Neural progenitor cell (in vitro differentiated cells): ENCODE data around the gene KCNJ18. TPM values are rescaled to one million over a fixed set of nuclear protein-coding genes. Genes with fewer than 3 reads are reported as not detected.
"Not testable (repeated sequence)": the region's sequence is repeated elsewhere in the genome, so short reads cannot be mapped to it uniquely, and the experiment has no call there.

Experiments used
- DNase-seq: peaks from one replicate; pipeline ENCODE4 v3.0.0-alpha.2; 2016; ENCODE audit warnings: low spot score
- H2AFZ ChIP-seq: fragments of 200-600 bp; sonication (generic); replicated peaks from 2 replicates; pipeline ENCODE4 v1.6.1; 2016; ENCODE audit warnings: antibody characterized with exemption
- H3F3A ChIP-seq: fragments of 200-600 bp; sonication (generic); 2 replicates; pipeline ENCODE4 v1.6.1; 2016; ENCODE audit warnings: antibody characterized with exemption, low read depth
- H3K27ac ChIP-seq: fragments of 200-600 bp; sonication (generic); 2 replicates; pipeline ENCODE4 v1.5.1; 2016; ENCODE audit warnings: mild to moderate bottlenecking
- H3K27me3 ChIP-seq: fragments of 200-600 bp; sonication (generic); 2 replicates; pipeline ENCODE4 v1.6.1; 2016; ENCODE audit warnings: mild to moderate bottlenecking, moderate library complexity
- H3K36me3 ChIP-seq: fragments of 200-600 bp; sonication (generic); 2 replicates; pipeline ENCODE4 v1.5.1; 2016
- H3K4me1 ChIP-seq: fragments of 200-600 bp; sonication (generic); 2 replicates; pipeline ENCODE4 v1.6.1; 2016; ENCODE audit warnings: mixed run types
- H3K4me2 ChIP-seq: fragments of 200-600 bp; sonication (generic); 2 replicates; pipeline ENCODE4 v1.6.1; 2016
- H3K4me3 ChIP-seq: fragments of 200-600 bp; sonication (generic); 2 replicates; pipeline ENCODE4 v1.5.1; 2016
- H3K79me2 ChIP-seq: fragments of 200-600 bp; sonication (generic); 2 replicates; pipeline ENCODE4 v1.6.1; 2016; ENCODE audit warnings: low read depth
- H3K9ac ChIP-seq: fragments of 200-600 bp; sonication (generic); 2 replicates; pipeline ENCODE4 v1.6.1; 2016
- H3K9me3 ChIP-seq: fragments of 200-600 bp; sonication (generic); 2 replicates; pipeline ENCODE4 v1.5.1; 2016; ENCODE audit warnings: low read depth
- H4K20me1 ChIP-seq: fragments of 200-600 bp; sonication (generic); 2 replicates; pipeline ENCODE4 v1.6.1; 2016; ENCODE audit warnings: low read depth
- H3K27ac Mint-ChIP-seq: 3 replicates; pipeline ENCODE4 v1.8.0; 2021; ENCODE audit warnings: mixed read lengths
- H3K27me3 Mint-ChIP-seq: 2 replicates; pipeline ENCODE4 v1.8.0; 2022; ENCODE audit warnings: low read depth, mild to moderate bottlenecking, inconsistent platforms, moderate library complexity, mixed read lengths; ENCODE audit not compliant: insufficient read depth
- H3K36me3 Mint-ChIP-seq: 3 replicates; pipeline ENCODE4 v1.8.0; 2021; ENCODE audit warnings: mixed read lengths
- H3K4me1 Mint-ChIP-seq: 3 replicates; pipeline ENCODE4 v1.8.0; 2021; ENCODE audit warnings: mixed read lengths
- H3K4me3 Mint-ChIP-seq: 3 replicates; pipeline ENCODE4 v1.8.0; 2021; ENCODE audit warnings: mild to moderate bottlenecking, moderate library complexity, mixed read lengths
- H3K9me3 Mint-ChIP-seq: 3 replicates; pipeline ENCODE4 v1.8.0; 2020; ENCODE audit warnings: mixed read lengths
- total RNA-seq: library from RNA; depleted of rRNA; stranded (reverse); fragments of >200 nt; gene quantifications from 2 replicates; pipeline ENCODE4 v1.2.3, GENCODE V29; 2015; ENCODE audit warnings: low replicate concordance

The KCNJ18 gene
- total RNA-seq, 1 donor from 2014 or later = not detected

- not testable (repeated sequence) for H3K36me3 ChIP-seq, H3K4me3 ChIP-seq, H3K27me3 ChIP-seq, H3K27ac ChIP-seq, DNase-seq, H3K27ac Mint-ChIP-seq, H3K4me3 Mint-ChIP-seq, H3K27me3 Mint-ChIP-seq, H3K79me2 ChIP-seq, H3K4me1 ChIP-seq, H3K4me1 Mint-ChIP-seq, H2AFZ ChIP-seq, H3F3A ChIP-seq, H3K9ac ChIP-seq, H3K4me2 ChIP-seq, H4K20me1 ChIP-seq, H3K36me3 Mint-ChIP-seq, H3K9me3 ChIP-seq
- peaks cover 41% of the 10 kb centered on the region for H3K9me3 Mint-ChIP-seq
Measured at GRCh38 chr17:21699573-21700236, 7.4 kb downstream of the KCNJ18 start.

GRCh38 chr17:21701090-21701489 is 8.8 kb downstream of the KCNJ18 start:
- H3K27me3 ChIP-seq, H3K27me3 Mint-ChIP-seq, H4K20me1 ChIP-seq, H3K9me3 ChIP-seq, H3K36me3 ChIP-seq, H3K4me1 ChIP-seq, H3F3A ChIP-seq, H3K4me3 Mint-ChIP-seq, H3K4me2 ChIP-seq, H3K4me3 ChIP-seq, H2AFZ ChIP-seq, DNase-seq, H3K79me2 ChIP-seq, H3K27ac ChIP-seq, H3K36me3 Mint-ChIP-seq, H3K4me1 Mint-ChIP-seq, H3K9ac ChIP-seq, H3K27ac Mint-ChIP-seq: not testable (repeated sequence)
- peaks cover 40% of the 10 kb centered on the region for H3K9me3 Mint-ChIP-seq

GRCh38 chr17:21702029-21702428 is 9.7 kb downstream of the KCNJ18 start:
- H3K79me2 ChIP-seq, H3K27me3 ChIP-seq, H3K4me2 ChIP-seq, H3K4me1 ChIP-seq, H3K27ac Mint-ChIP-seq, H3K9ac ChIP-seq, H3K36me3 ChIP-seq, H4K20me1 ChIP-seq, H3K27me3 Mint-ChIP-seq, H2AFZ ChIP-seq, H3K9me3 ChIP-seq, H3F3A ChIP-seq, H3K27ac ChIP-seq, H3K36me3 Mint-ChIP-seq, H3K4me3 ChIP-seq, DNase-seq, H3K4me1 Mint-ChIP-seq, H3K4me3 Mint-ChIP-seq: not testable (repeated sequence)
- H3K9me3 Mint-ChIP-seq = peaks cover 31% of the 10 kb centered on the region

- peaks cover 28% of the 10 kb centered on the region for H3K9me3 Mint-ChIP-seq
- not testable (repeated sequence) for H3K4me1 Mint-ChIP-seq, H3K27ac ChIP-seq, H3K4me3 ChIP-seq, H4K20me1 ChIP-seq, H3K36me3 ChIP-seq, H3K27me3 Mint-ChIP-seq, H3K4me3 Mint-ChIP-seq, H3K4me2 ChIP-seq, H3K9me3 ChIP-seq, H3K36me3 Mint-ChIP-seq, H2AFZ ChIP-seq, H3F3A ChIP-seq, H3K27ac Mint-ChIP-seq, H3K79me2 ChIP-seq, H3K4me1 ChIP-seq, H3K9ac ChIP-seq, H3K27me3 ChIP-seq, DNase-seq
Measured at GRCh38 chr17:21702521-21702920, 10.2 kb downstream of the KCNJ18 start.

- H3K27me3 ChIP-seq, H3K4me1 ChIP-seq, H3K4me1 Mint-ChIP-seq, H3K36me3 Mint-ChIP-seq, H3K27ac Mint-ChIP-seq, H3K9ac ChIP-seq, H3K4me2 ChIP-seq, H3K4me3 ChIP-seq, H3K27me3 Mint-ChIP-seq, H3K79me2 ChIP-seq, H3F3A ChIP-seq, H2AFZ ChIP-seq, H3K36me3 ChIP-seq, H3K9me3 ChIP-seq, H3K27ac ChIP-seq, H3K4me3 Mint-ChIP-seq, H4K20me1 ChIP-seq, DNase-seq: not testable (repeated sequence)
- peaks cover 28% of the 10 kb centered on the region for H3K9me3 Mint-ChIP-seq
Measured at GRCh38 chr17:21702940-21703640, 10.8 kb downstream of the KCNJ18 start.

GRCh38 chr17:21703891-21704872 is 11.9 kb downstream of the KCNJ18 start:
- not testable (repeated sequence) for H3K27me3 ChIP-seq, H3K36me3 ChIP-seq, H3K36me3 Mint-ChIP-seq, H3K9me3 ChIP-seq, DNase-seq, H3K27ac Mint-ChIP-seq, H3K79me2 ChIP-seq, H3K4me2 ChIP-seq, H3K4me3 Mint-ChIP-seq, H3K9ac ChIP-seq, H3K27me3 Mint-ChIP-seq, H3K4me1 Mint-ChIP-seq, H3K4me1 ChIP-seq, H3K27ac ChIP-seq, H3F3A ChIP-seq, H4K20me1 ChIP-seq, H3K4me3 ChIP-seq, H2AFZ ChIP-seq
- peaks cover 32% of the 10 kb centered on the region for H3K9me3 Mint-ChIP-seq
